HepG2 (cell line): Measurements from ENCODE around the gene GPX5. TPM values are rescaled to one million over a fixed set of nuclear protein-coding genes. Genes with fewer than 3 reads are reported as not detected.

Experiments used
- ATAC-seq: fragments of 200-7000 bp; cut with Tn5 transposase; 3 replicates; pipeline ENCODE4 v1.9.1; 2020; ENCODE audit warnings: mild to moderate bottlenecking, moderate library complexity
- BruUV-seq: library from RNA; stranded (reverse); fragments of 400-500 nt; replicated peaks from 2 replicates; lab custom pipeline; 2021; lab: Mats Ljungman, UMichigan
- CTCF ChIA-PET: fragments of 300-600 bp; formaldehyde crosslinking; extraction: SDS; loops from one replicate; lab custom pipeline; 2021; ENCODE audit warnings: low total read pairs, inconsistent platforms, low intra/inter-chr PET ratio; lab: Yijun Ruan, JAX
- POLR2A ChIA-PET: fragments of 350-600 bp; sonication (Branson Sonifier 250); formaldehyde crosslinking; loops from one replicate; lab custom pipeline; 2020; ENCODE audit warnings: antibody characterized with exemption, inconsistent platforms; lab: Yijun Ruan, JAX
- DNase-seq: peaks from one replicate; pipeline ENCODE4 v3.0.0-alpha.2; 2015; ENCODE audit warnings: low spot score
- FAIRE-seq: peaks from 3 replicates; lab custom pipeline; 2011; peaks lifted over from hg19 to GRCh38; lab: Jason Lieb, UNC
- H2AFZ ChIP-seq: one replicate; pipeline ENCODE4 v1.6.1; 2011; ENCODE audit warnings: low read length, inconsistent platforms
- H3K27ac ChIP-seq: fragments of 300-600 bp; 3 replicates; pipeline ENCODE4 v1.8.0; 2011; ENCODE audit warnings: mixed run types, mild to moderate bottlenecking, mixed read lengths, low read length, inconsistent platforms; ENCODE audit not compliant: insufficient read depth; ENCODE audit errors: extremely low read length
- H3K27me3 ChIP-seq, 2 experiments: fragments of 200-600 bp in 1 of 2; 2 replicates in 1 of 2; 3 replicates in 1 of 2; pipeline versions ENCODE4 v1.6.0 to v1.8.0; 2011; ENCODE audit warnings: low read length in 2 of 2, mild to moderate bottlenecking in 2 of 2, moderate library complexity in 2 of 2, inconsistent platforms in 1 of 2; ENCODE audit not compliant: insufficient read depth in 2 of 2, control insufficient read depth in 1 of 2
- H3K36me3 ChIP-seq, 2 experiments: fragments of 200-600 bp in 1 of 2; replicated peaks in 1 of 2; 2 replicates in 1 of 2; 3 replicates in 1 of 2; pipeline versions ENCODE4 v1.5.1 to v1.8.0; 2011; ENCODE audit warnings: low read length in 2 of 2, inconsistent platforms in 1 of 2; ENCODE audit not compliant: insufficient read depth in 2 of 2, control insufficient read depth in 1 of 2
- H3K4me1 ChIP-seq: 2 replicates; pipeline ENCODE4 v1.5.1; 2012; ENCODE audit warnings: low read length, inconsistent platforms; ENCODE audit not compliant: insufficient read depth
- H3K4me2 ChIP-seq: 2 replicates; pipeline ENCODE4 v1.6.0; 2011; ENCODE audit warnings: low read depth, low read length, inconsistent platforms
- H3K4me3 ChIP-seq, 3 experiments: fragments of 200-600 bp in 1 of 3; sonication (generic), shearing (Covaris generic) in 1 of 3; replicated peaks in 1 of 3; 2 replicates each; pipeline ENCODE4 v1.5.1; 2011 to 2016; ENCODE audit warnings: low read length in 3 of 3, inconsistent platforms in 2 of 3, low read depth in 2 of 3, mild to moderate bottlenecking in 2 of 3, control low read depth in 1 of 3, mixed read lengths in 1 of 3; ENCODE audit not compliant: insufficient read depth in 1 of 3
- H3K79me2 ChIP-seq: one replicate; pipeline ENCODE4 v1.6.1; 2011; ENCODE audit warnings: low read length, inconsistent platforms; ENCODE audit not compliant: insufficient read depth
- H3K9ac ChIP-seq: 2 replicates; pipeline ENCODE4 v1.6.0; 2011; ENCODE audit warnings: mild to moderate bottlenecking, low read depth, low read length, inconsistent platforms; ENCODE audit not compliant: insufficient read depth
- H3K9me3 ChIP-seq: 2 replicates; pipeline ENCODE4 v1.5.1; 2012; ENCODE audit warnings: mild to moderate bottlenecking, low read length
- H4K20me1 ChIP-seq: 2 replicates; pipeline ENCODE4 v1.6.0; 2011; ENCODE audit warnings: inconsistent platforms, mild to moderate bottlenecking, low read length, moderate library complexity; ENCODE audit not compliant: insufficient read depth
- HNF4A ChIP-seq: sonication (generic); formaldehyde crosslinking; IDR thresholded peaks from 2 replicates; pipeline ENCODE4 v1.4.0; 2020; ENCODE audit warnings: missing genetic modification reagents
- HOXA9 ChIP-seq: sonication (generic); formaldehyde crosslinking; IDR thresholded peaks from 2 replicates; pipeline ENCODE4 v1.8.1; 2022; ENCODE audit warnings: missing genetic modification reagents, mild to moderate bottlenecking, moderate library complexity, borderline replicate concordance
- IRF1 ChIP-seq: sonication (generic); formaldehyde crosslinking; IDR thresholded peaks from 2 replicates; pipeline ENCODE4 v1.4.0; 2020; ENCODE audit warnings: low read depth, mild to moderate bottlenecking, missing genetic modification reagents
- THAP11 ChIP-seq: IDR thresholded peaks from 2 replicates; pipeline ENCODE4 v1.6.1; 2016; ENCODE audit warnings: missing biosample characterization, missing genetic modification reagents
- ZNF12 ChIP-seq: sonication (generic); formaldehyde crosslinking; IDR thresholded peaks from 2 replicates; pipeline ENCODE4 v1.5.0; 2020; ENCODE audit warnings: missing genetic modification reagents
- ZNF414 ChIP-seq: sonication (generic); formaldehyde crosslinking; IDR thresholded peaks from 2 replicates; pipeline ENCODE4 v1.5.0; 2020; ENCODE audit warnings: missing genetic modification reagents
- ZNF891 ChIP-seq: sonication (generic); formaldehyde crosslinking; IDR thresholded peaks from 2 replicates; pipeline ENCODE4 v1.5.0; 2020; ENCODE audit warnings: mild to moderate bottlenecking, missing genetic modification reagents
- WGBS: methylation state at CpG from one replicate; pipeline ENCODE4 v1.1.6; 2017; ENCODE audit warnings: low lambda C conversion rate; 5-methylcytosine and 5-hydroxymethylcytosine counted together
- in situ Hi-C: cut with HindIII; loops from 2 replicates; pipeline ENCODE4 v1.10.0; 2017; ENCODE audit warnings: low pct_unique_long_range_greater_than_20kb; ENCODE audit not compliant: extremely low pct_ligation_motif_present
- intact Hi-C: fragments of 100-400 bp; cut with micrococcal nuclease; formaldehyde crosslinking; loops from one replicate; pipeline ENCODE4 v1.10.0; 2022; ENCODE audit not compliant: unreplicated experiment
- polyA plus RNA-seq, 8 experiments: library from polyadenylated mRNA; depleted of rRNA in 3 of 8; stranded (reverse) in 7 of 8; unstranded in 1 of 8; fragments of >200 nt; fragmentation: Illumina TruSeq in 4 of 8; extraction: Trizol in 4 of 8; gene quantifications; 2 replicates each; pipeline versions ENCODE4 v1.2.1 to v1.2.3, GENCODE V29; 2011 to 2016; ENCODE audit warnings: low read depth in 4 of 8, missing spikeins in 1 of 8, mixed read lengths in 1 of 8; ENCODE audit not compliant: insufficient read depth in 1 of 8
- total RNA-seq, 5 experiments: library from RNA; depleted of rRNA; stranded (reverse); fragments of >200 nt; fragmentation: Illumina TruSeq; extraction: Trizol; gene quantifications; 2 replicates each; pipeline ENCODE4 v1.2.3, GENCODE V29; 2016; ENCODE audit warnings: low read depth in 1 of 5
- TF ChIP-seq, protein P1 (sequence below): sonication (generic); formaldehyde crosslinking; IDR thresholded peaks from 2 replicates; pipeline ENCODE4 v1.5.0; 2020; ENCODE audit warnings: mild to moderate bottlenecking, missing genetic modification reagents

The GPX5 gene
- total and polyA plus RNA-seq, 2 of the 13 experiments (the other 11 are each of a cell fraction or from before 2014, with no cell fraction given) = not detected

- POLR2A ChIA-PET = no interaction called here
- no peak for DNase-seq
- 9% methylated on average over 4 of the region's 4 CpGs for WGBS
- CTCF ChIA-PET = no interaction called here
- intact Hi-C loops (no loop called here), in situ Hi-C loops (no loop called here)
- Histone ChIP-seq H3K36me3 (no peaks in the 10 kb centered on the region), H3K79me2 (no peaks in the 10 kb centered on the region), H3K27ac (no peak overlapping the region), H3K9ac (no peak overlapping the region), H3K9me3 (no peaks in the 10 kb centered on the region), H3K4me3 (no peak overlapping the region), H4K20me1 (no peaks in the 10 kb centered on the region), H2AFZ (no peak overlapping the region), H3K4me2 (no peak overlapping the region), H3K27me3 (no peaks in the 10 kb centered on the region; a peak in 2 of 5 replicates), H3K4me1 (peaks cover 39% of the 10 kb centered on the region)
- BruUV-seq = no TSS peak
- ATAC-seq = no peak
- no peak for TF ChIP-seq HNF4A (CRISPR knock-in tag)
- no peak for TF ChIP-seq THAP11
- no peak for TF ChIP-seq ZNF414 (CRISPR knock-in tag)
- no peak for TF ChIP-seq ZNF12 (CRISPR knock-in tag)
- TF ChIP-seq ZNF891 (CRISPR knock-in tag) = no peak
- TF ChIP-seq, protein P1, sequence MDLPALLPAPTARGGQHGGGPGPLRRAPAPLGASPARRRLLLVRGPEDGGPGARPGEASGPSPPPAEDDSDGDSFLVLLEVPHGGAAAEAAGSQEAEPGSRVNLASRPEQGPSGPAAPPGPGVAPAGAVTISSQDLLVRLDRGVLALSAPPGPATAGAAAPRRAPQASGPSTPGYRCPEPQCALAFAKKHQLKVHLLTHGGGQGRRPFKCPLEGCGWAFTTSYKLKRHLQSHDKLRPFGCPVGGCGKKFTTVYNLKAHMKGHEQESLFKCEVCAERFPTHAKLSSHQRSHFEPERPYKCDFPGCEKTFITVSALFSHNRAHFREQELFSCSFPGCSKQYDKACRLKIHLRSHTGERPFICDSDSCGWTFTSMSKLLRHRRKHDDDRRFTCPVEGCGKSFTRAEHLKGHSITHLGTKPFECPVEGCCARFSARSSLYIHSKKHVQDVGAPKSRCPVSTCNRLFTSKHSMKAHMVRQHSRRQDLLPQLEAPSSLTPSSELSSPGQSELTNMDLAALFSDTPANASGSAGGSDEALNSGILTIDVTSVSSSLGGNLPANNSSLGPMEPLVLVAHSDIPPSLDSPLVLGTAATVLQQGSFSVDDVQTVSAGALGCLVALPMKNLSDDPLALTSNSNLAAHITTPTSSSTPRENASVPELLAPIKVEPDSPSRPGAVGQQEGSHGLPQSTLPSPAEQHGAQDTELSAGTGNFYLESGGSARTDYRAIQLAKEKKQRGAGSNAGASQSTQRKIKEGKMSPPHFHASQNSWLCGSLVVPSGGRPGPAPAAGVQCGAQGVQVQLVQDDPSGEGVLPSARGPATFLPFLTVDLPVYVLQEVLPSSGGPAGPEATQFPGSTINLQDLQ (CRISPR knock-in tag) = no peak
- TF ChIP-seq IRF1 (CRISPR knock-in tag) = no peak
- no peak for TF ChIP-seq HOXA9 (CRISPR knock-in tag)
- no peak for FAIRE-seq
Measured at GRCh38 chr6:28551891-28552666, 26.4 kb downstream of the GPX5 start.
